Hematopoietic multipotent progenitor cell treated with erythropoietin and hydrocortisone succinate and interleukin-3 and kit ligand, for 17 days (in vitro differentiated cells): ENCODE measurements around the gene STAT5B.

Experiments used
- DNase-seq: peaks from one replicate; pipeline ENCODE4 v3.0.0-alpha.2; 2015; ENCODE audit warnings: low spot score

Gene STAT5B

DNA sequence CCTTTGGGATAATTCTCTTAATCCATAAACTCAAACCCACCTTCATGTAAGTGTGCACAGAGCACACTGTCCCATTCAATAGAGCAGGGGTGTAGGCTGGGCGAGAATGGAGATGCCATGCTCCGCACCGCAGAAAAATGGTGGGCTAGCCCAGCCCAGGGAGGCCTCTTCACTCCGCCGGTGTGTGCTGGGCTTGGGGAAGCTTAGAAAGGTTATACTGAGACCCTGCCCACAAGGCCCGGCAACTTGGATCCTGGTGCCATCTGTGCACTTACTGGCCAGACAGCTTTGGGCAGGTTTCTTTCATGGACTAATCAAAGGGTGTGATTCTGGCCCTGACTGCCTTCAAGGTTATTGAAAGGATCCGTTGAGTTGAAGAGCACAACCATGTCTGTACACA is 8.4 kb upstream of the STAT5B start:
- no peak for DNase-seq

DNA sequence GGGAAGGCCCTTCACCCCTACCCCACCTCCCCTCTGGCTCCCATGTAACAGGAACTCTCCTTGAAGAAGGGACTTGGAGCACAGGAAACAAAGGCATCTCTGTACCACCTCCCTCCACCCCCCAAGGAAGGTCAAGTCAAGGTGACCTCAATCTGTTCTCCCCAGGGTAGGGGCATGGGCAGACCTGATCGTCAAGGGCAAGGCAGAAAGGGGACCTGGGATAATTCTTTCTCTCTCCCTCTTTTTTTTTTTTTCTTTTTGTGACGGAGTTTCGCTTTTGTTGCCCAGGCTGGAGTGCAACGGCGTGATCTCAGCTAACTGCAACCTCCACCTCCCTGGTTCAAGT is 7.8 kb upstream of the STAT5B start:
- no peak for DNase-seq

DNA sequence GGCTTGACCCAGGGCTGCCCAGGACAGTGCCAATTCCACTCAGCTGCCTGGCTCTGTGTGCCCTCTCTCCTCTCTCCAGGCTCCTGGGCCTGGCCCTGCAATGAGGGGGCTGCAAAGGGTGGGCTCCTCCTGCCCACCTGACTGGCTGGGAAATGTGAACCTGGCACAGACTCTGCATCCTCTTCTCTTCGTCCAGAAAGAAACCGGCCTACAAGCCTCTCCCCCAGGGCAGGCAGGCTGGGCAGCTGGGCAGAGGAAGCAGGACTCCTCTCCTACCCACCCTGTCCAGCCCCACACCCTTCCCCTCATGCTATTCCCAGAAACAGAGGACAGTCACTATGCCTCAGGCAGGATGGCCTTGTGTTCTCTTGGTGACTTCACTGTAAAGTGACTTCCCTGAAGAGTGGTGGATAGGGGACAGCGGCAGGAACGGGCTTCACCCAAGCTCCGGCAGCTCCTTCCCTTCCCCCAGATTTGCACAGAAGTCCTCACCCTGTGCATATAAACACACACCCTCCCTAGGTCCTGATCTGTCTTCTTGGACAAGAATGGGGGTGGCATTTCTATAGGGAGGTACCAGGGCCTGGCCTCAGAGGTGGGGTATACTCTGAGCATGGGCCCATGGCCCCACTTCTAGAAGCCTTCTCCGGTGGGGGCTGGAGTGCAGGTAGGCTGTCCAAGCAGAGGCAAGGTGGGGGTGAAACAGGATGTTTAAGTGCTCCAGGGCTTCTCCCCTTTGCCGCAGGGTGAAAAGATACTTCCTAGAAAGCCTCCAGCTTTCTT is 7.2 kb upstream of the STAT5B start:
- no peak for DNase-seq

DNA sequence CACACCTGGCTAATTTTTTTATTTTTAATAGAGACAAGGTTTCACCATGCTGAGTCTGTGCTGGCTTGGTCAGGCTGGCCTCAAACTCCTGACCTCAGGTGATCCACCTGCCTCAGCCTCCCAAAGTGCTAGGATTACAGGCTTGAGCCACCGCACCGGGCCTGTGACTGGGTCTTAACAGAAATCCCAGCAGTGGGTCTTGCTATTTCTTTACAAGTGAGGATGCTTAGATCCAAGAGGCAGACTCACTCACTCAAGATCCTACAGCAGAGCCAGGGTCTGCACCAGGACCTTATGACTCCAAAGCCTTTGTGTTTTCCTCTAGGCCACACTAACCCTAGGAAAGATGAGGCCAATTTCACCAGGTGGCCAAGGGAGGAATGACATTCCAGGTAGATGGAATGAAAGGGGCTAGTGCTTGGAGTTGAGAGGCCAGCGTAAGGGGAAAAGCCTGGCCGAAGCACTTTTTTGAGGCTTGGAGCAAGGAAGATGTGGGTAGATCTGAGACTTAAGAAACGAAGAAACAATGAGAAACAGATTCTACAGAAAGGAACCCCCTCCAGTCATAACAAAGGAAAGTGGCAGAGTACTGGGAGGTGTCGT is 6.4 kb upstream of the STAT5B start:
- DNase-seq, result no peak

DNA sequence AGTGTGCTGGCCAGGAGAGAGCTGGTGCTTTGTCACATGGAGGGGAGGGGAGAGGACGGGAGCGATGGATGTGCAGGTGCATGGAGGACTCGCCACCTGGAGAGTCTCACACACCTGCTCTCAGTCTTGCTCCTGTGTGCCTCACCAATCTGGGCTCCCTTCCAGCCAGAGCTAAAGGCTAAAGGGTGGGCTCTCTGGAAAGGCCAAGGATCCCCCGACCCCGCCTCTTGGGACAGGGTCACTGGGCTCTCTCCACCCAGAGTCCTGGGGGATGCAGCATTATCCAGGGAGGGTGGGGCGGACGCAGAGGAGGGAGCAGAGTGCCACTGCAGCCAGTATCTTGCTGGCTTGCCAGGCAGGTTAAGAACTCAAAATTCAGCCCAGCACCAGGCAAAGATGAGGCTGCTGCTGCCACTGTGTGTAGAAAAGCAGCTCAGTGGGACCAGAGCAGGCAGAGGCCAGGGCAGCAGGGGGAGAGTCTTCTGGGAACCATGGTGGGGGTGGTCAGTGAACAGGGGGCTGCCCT is 5.4 kb upstream of the STAT5B start:
- DNase-seq, result no peak

DNA sequence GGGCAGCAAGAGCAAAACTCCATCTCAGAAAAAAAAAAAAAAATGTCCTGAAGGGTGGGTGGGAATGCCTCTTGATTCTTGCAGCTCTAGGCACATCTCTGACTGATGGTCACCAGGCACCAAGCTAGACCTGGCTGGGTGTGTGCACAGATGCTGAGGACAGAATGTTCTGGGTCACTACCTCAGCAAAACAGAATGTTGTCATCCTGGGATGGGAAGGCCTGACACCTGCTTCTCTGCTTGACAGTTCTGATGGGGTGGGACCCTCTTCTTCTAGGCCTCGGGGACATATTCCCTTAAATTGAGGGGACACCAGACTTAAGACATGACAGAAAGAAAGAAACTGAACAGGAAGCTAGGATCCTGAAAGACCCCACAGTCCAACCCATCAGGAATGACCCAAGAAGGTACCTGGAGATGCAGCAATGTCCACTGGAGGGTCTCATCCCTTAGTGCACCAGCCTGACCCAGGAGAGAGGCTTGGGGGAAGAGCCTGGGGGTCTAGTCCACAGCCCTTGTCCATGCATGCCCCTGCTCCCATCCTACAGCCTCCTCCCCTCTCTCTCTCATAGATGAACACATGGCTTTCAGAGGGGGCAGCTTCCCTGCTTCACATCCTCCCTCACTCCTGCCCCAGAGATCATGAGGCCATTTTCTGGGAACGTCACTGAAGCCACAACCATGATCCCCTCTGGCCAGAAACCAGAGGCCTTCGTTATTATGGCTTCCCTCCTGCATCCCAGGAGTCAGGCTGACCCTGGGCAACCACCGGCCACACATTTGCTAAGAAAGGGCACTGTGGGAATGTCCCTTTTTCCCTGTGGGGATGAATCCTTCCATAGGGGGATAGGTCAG is 3.8 kb upstream of the STAT5B start:
- DNase-seq, result no peak

DNA sequence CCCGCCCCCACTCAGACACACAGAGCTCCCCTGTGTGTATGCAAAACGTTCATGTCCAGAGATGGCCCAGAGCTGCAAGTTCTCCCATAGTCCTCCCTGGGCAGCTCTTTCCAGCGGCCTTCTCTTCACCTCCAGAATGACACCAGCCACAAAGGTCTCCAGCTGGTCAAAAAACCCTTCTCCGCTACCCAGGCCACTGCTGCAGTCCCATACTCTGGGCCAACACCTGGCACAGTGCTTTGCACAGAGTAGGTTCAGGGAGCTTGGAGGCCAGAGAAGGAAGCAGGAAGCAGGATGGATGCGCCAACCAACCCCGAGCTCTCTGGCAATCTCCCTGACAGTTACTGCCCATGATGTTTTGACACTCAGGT is 1.1 kb upstream of the STAT5B start:
- no peak for DNase-seq

DNA sequence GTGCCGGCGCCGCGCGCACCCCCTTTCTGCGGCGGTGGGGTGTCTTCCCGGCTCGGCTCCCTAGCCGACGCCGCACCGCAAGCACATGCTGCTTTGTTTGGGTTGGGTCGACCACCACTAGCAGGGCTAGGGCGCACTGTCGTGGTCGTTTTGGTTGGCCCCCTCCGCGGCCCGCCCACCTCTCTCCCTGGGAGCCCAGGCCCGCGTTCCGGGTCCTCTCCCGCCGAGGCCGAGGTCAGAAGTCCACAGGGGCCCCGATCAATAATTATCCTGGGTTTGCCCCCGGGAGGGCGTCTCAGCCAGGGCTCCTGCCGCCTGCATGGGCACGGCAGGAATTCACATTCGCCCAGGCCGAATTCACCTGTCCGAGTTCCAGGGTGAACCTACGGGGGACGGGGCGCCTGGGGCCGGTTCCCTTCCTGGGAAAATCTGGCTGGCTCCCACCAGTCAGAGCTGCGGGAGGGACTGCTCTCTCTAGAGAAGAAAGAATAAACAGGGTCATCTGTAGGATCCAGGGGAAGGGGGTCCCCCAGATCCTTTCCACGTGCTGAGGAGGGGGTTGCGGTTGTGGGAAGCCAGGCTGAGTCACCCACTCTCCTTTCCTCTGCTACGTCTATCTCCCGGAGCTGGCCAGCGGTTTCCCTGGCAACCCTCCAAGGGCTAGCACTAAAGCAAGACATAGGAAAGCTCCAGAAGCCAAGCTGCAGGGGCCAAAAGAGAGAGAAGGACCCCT is 584 bp upstream of the STAT5B start:
- DNase-seq, result peak; percentile 62

DNA sequence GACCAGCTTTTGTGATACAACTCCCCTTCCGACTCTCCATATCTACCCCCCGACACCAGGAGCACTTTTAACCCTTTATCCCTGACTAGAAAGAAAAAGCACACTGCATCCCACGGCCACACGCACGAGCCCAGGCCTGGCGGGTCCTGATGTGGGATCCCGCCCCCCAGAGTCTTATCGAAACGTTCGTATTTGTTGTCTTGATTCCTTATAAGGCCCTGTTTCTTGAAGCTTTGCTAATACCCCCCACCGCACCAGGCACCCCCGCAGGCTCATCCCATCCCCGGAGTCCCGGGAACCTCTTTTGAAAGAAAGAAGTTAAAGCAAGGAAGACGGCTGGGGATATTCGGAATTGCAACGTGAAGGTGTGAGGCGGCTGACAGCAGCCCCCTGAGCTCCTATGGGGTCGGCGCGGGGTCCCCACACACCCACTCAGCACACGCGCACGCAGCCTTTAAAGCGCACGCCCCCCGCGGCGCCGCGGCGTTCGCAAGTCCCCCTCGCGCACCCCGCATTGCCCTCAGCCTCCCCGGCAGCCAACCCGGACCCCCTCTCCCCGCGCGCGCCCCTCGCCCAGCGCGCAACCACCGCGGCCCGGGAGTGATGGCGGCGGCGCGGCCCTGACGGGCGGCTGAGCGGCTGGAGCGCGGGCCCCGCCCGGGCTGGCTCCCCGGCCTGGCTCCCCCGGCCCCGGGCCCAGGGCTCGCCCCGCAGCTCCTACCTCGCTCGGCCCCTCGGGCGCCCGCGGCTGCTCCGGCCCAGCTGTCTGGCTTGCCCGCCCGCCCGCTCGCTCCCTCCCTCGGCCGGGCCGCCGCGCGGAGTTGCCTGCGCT is 448 bp downstream of the STAT5B start:
- peak; percentile 68 for DNase-seq

DNA sequence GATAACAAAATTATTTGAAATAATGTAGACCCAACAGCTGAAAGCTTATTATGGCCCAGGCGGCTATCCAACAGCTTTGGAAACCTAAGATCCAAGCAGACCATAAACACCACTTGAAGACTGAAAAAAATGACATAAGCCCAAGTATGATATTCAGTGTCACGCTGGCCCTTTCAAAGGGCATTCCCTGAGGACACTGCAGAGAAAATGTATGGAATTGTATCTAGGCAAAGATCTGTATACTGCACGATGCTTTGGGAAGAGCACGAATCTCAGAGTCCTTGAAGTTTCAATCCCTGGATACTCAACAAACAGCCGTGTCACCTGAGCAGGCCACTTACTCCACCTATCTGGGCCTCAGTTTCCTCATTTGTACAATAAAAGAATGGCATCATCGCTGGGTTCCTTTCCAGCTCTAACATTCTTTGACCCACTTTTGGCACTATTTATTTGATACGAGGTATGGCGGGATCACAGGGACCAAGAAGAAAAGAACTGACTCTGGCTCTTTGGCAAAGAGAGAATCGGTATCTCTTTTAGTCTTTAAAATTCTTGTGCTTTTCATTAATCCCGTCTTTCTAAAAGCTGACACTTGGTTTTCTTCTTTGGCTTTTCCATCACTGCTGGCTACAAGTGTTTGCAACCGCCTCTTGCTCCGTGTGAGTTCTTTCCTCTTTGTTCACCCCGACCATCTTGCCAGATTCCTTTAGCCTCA is 1.2 kb downstream of the STAT5B start:
- no peak for DNase-seq

DNA sequence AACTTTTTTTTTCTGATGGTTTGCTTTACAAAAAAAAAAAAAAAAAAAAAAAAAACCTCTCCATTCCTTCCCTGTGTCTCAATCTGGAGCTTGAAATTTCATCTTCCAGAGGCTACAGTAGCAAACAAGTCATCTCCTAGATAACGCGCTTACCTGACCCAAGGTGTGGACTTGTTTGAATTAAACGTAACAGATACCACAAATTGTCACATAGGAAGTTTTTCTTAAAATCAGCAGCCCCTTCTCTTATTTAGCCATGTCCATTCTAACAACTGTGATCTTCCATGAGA is 2.0 kb downstream of the STAT5B start:
- DNase-seq, result peak; percentile 44

DNA sequence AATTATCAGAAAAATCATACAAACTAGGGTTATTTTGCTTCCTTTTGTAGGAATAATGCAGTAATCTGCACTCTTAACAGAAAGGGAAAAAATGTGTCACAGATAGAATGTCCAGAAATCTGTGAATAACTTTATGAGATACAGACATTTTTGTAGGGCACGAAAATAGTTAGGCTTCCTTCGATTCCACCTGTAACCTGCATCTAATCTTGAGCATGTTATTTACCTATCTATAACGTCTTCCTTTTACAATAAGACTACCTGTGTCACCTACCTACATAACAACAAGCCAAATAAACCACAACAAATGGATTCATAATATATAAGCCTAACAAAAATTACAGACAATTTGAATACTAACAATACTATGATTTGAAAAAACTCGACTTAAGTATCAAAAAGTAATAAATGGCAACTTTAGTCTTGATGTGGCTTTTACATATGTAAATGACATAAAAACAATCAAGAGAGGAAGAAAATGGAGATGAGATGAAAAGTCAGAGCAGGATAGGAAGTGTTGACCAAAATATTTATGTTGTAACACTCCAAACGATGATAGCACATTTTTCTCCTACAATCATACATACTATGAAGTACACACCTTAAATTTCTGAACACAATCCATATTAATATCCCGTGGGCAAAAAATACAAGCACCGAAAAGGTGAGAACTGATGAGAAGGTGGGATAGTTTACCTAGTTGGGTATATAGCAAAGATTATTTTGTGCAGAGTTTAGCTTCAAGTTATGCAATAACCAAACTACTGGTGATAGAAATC is 2.5 kb downstream of the STAT5B start:
- peak; percentile 44 for DNase-seq

DNA sequence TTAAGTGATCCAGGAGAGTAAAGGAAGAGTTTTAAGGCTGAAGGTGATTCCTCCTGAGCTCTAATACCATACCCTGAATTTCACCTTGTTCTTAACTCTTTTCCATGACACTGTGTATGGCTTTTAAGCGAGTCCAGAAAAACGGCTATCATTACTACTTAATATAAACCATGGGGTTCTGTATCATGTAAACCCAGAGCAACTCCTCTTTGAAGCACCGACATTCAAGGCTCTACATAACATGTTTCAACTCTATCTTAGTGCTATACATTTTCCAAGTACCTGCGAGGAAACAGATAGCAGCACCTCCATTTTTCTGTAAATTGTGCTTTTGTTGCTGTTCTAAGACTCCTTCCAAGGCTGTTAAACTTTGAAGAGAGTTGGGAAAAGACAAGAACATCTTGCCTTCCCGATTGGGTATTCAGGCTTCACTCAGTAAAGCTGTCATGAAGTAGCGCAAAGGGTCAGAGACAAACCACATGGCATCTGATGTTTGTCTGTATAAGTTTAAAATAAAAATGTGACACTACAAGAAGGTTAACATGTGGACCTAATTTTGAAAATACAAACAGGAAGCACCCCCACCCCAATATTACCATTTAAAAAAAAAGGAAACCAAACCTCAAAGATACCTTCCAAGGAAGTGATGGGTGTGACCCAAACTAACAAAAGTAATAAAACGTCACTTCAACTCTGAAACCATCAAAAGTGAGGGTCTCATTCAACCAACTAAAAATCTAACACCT is 3.9 kb downstream of the STAT5B start:
- peak; percentile 34 for DNase-seq

DNA sequence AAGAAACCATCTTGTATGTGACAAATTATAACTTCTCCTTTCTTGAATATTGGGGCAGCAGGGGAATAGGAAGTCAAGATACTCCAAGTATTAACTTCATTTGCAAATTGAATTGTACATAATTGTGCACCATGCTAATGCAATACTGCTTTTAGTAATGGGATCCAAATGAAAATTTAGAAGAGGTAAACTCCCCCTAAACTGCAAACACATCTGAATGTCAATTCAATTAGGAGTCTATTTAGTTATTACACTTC is 4.5 kb downstream of the STAT5B start:
- peak; percentile 26 for DNase-seq

DNA sequence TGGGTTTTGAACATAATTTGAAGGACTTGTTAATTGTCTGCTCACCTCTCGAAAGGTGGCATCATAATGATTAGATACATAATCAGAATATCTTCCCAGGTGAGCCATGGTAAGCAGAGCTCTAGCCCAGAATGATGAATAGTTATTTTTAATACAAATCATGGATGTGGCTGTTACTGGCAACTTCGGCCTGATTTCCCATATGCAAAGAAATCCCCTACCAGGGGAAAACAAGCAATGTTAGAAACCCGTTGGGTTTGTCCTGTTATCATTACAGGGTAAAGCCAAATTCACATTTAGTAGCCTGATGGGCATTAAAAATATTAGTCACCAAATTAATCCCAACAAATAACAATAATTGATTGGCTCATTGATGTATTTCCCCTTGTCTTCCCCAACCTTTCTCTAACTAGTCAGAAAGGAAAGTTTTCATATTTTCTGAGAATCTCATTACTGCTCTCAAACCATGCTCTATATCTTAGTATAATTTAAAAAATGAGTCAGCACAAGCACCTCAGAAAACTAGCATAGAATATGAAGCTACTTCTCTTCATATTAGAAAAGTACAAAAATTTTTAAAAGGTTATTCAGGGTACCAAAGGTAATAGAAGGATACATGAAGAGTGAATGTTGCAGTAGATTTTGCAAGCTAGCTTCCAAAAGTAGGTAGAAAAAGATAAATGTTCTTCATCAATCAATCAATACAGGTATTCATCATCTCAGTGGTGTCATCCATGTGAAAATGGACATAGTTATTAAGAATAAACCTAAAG is 5.0 kb downstream of the STAT5B start:
- no peak for DNase-seq

DNA sequence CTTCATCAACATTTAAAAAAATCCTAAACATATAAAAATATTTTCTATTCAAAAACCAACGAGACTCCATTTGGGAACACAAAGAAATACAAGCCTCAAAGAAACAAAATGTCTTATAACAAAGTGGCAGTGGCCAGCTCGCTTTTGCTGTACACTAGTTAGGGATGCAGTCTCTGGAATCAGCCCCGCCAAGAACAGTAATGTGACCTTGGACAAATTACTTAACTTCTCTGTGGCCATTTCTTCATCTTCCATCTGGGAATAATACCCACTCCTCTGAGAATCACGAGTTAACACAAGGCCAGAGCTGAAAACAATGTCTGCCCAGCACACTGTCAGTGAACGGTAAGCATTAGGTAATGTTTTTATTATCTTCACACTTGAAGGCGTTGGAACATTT is 5.6 kb downstream of the STAT5B start:
- no peak for DNase-seq

DNA sequence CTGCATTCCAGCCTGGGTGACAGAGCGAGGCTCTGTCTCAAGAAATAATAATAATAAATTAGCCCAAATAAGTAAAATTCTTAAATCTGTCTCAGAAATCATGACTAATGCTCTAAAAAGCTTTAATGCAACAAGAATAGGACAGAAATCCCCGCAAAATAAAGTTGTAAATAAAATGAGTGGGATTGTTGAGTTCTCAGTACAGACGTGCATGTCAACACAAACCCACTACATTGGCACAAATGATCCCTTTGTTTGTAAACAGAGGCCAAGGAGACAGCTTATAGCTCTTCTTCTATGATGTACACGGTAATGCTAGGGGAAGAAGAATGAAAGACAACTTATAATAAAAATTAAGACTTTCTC is 6.0 kb downstream of the STAT5B start:
- no peak for DNase-seq

DNA sequence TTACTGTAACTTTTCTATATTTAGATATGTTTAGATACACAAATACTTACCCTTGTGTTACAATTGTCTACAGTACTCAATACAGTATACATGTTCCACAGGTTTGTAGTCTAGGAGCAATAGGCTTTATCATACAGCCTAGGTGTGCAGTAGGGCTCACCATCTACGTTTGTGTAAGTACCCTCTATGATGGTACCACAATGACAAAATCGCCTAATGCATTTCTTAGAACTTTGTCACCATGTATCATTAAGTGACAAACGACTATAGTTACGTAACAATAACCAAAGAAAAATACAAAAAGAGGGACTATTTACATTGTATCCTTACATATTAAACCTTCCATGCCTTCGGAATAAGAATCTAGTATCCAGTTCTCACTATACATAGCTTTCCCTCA is 8.0 kb downstream of the STAT5B start:
- DNase-seq, result peak; percentile 55
